LNCaP clone FGC (cell line): Measurements from ENCODE around the gene IQSEC1.

Source experiments
- DNase-seq: peaks from one replicate; pipeline ENCODE4 v3.0.0-alpha.2; 2011; ENCODE audit warnings: low read depth
- H3K4me3 ChIP-seq: 2 replicates; pipeline ENCODE4 v1.5.1; 2011; ENCODE audit warnings: mild to moderate bottlenecking, low read depth, low read length, control low read depth
- CTCF ChIP-seq: IDR thresholded peaks from 2 replicates; pipeline ENCODE4 v1.5.1; 2012; ENCODE audit warnings: mild to moderate bottlenecking; ENCODE audit not compliant: control insufficient read depth, insufficient read depth; ENCODE audit errors: extremely low read depth

Gene IQSEC1

GRCh38 chr3:12988728-12989454, 84.3 kb downstream of the IQSEC1 start:
- no peak for DNase-seq
- H3K4me3 ChIP-seq = no peak overlapping the region
- no peak for TF ChIP-seq CTCF

GRCh38 chr3:12987602-12988001, 85.6 kb downstream of the IQSEC1 start:
- H3K4me3 ChIP-seq = no peak overlapping the region
- no peak for DNase-seq
- no peak for TF ChIP-seq CTCF

GRCh38 chr3:12986986-12987385, 86.2 kb downstream of the IQSEC1 start:
- no peak for TF ChIP-seq CTCF
- peak overlapping the region; percentile 37 for H3K4me3 ChIP-seq
- DNase-seq = peak; percentile 37

- TF ChIP-seq CTCF = no peak
- DNase-seq = no peak
- H3K4me3 ChIP-seq = peak overlapping the region; percentile 37
These were observed 86.7 kb downstream of the IQSEC1 start for GRCh38 chr3:12986521-12986920.

GRCh38 chr3:12986031-12986430, 87.2 kb downstream of the IQSEC1 start:
- no peak for TF ChIP-seq CTCF
- no peak for DNase-seq

GRCh38 chr3:12985148-12985547, 88.1 kb downstream of the IQSEC1 start:
- H3K4me3 ChIP-seq = no peak overlapping the region
- no peak for DNase-seq
- TF ChIP-seq CTCF = no peak

More at GRCh38 chr3:12986031-12986430, 87.2 kb downstream of the IQSEC1 start:
- no peak overlapping the region for H3K4me3 ChIP-seq
